ENCODE results near the gene ASB11.

ASB11 gene

GRCh38 chrX:15241301-15241700 is 74.1 kb downstream of the ASB11 start:
- Histone ChIP-seq H3K27me3 (ENCODE audit: control insufficient read depth in 3 of 3, insufficient read depth in 3 of 3, low read depth in 1 of 3, low read length in 3 of 3) (peaks cover 0 to 12% (median 0%) of the 10 kb centered on the region in 3 experiments), H3K14ac (ENCODE audit: low read length) (no peak overlapping the region), H3K4me2 (ENCODE audit: insufficient read depth, low read length, poor library complexity, severe bottlenecking) (no peak overlapping the region), H3K23ac (ENCODE audit: low read depth, low read length, poor library complexity) (no peak overlapping the region), H3K79me1 (ENCODE audit: low read depth, low read length) (no peaks in the 10 kb centered on the region), H3K18ac (ENCODE audit: low read length) (no peak overlapping the region), H3K4me3 (ENCODE audit: low read length in 2 of 2) (no peak overlapping the region), H2BK120ac (ENCODE audit: low read depth, low read length) (no peak overlapping the region), H3K27ac (replicated peaks; ENCODE audit: low read length) (no peak overlapping the region), H4K91ac (ENCODE audit: low read depth, low read length, poor library complexity) (no peak overlapping the region), H3K4me1 (ENCODE audit: control insufficient read depth in 2 of 2, insufficient read depth in 1 of 2, low read depth in 1 of 2, low read length in 2 of 2) (no peaks in the 10 kb centered on the region), H3K4ac (ENCODE audit: low read length) (no peak overlapping the region), H4K8ac (ENCODE audit: low read depth, low read length) (no peak overlapping the region), H2BK5ac (ENCODE audit: low read length) (no peak overlapping the region), H3K9me3 (replicated peaks in 1 of 2; ENCODE audit: control insufficient read depth in 2 of 2, insufficient read depth in 1 of 2, low read depth in 1 of 2, low read length in 2 of 2) (no peaks in the 10 kb centered on the region), H3K36me3 (replicated peaks in 1 of 2; ENCODE audit: control insufficient read depth in 2 of 2, insufficient read depth in 2 of 2, low read length in 2 of 2) (no peaks in the 10 kb centered on the region), H3K9ac (ENCODE audit: low read depth, low read length, poor library complexity) (no peak overlapping the region), H2AK5ac (ENCODE audit: low read depth, low read length) (no peak overlapping the region), H2AFZ (ENCODE audit: low read length) (no peak overlapping the region), H2BK15ac (ENCODE audit: low read length) (no peak overlapping the region), H2BK12ac (ENCODE audit: low read length) (no peak overlapping the region)
- no CpG with 5 or more reads among the region's 3 CpGs for WGBS, 2 donors (ENCODE audit: extremely low coverage in 2 of 2, insufficient read length in 2 of 2, insufficient replicate concordance in 1 of 2)
- no peak for DNase-seq (ENCODE audit: low spot score)

DNA sequence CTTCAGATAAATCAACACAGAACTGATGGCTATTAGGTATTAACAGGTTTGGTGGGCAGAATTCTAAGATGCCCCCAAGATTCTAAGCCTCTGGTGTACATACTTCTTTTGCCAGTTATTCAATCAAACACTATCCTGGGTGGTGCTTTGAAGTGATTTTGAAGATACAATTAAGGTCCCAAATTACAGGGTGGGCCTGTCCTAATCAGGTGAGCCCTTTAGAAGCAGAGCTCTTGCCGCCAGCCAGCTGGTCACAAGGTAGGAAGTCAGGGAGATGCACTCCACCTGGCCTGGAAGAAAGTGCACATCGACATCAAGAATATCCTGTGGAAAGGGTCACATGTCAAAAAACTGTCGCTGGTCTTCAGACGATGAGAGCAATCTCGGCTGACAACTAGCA is 75.0 kb downstream of the ASB11 start:
- Histone ChIP-seq H2BK120ac (ENCODE audit: low read depth, low read length) (no peak overlapping the region), H3K27ac (replicated peaks; ENCODE audit: low read length) (no peak overlapping the region), H3K4me1 (ENCODE audit: control insufficient read depth in 2 of 2, insufficient read depth in 1 of 2, low read depth in 1 of 2, low read length in 2 of 2) (no peaks in the 10 kb centered on the region), H3K9me3 (replicated peaks in 1 of 2; ENCODE audit: control insufficient read depth in 2 of 2, insufficient read depth in 1 of 2, low read depth in 1 of 2, low read length in 2 of 2) (no peaks in the 10 kb centered on the region), H2BK12ac (ENCODE audit: low read length) (no peak overlapping the region), H2BK15ac (ENCODE audit: low read length) (no peak overlapping the region), H2BK5ac (ENCODE audit: low read length) (no peak overlapping the region), H3K9ac (ENCODE audit: low read depth, low read length, poor library complexity) (no peak overlapping the region), H3K4me3 (ENCODE audit: low read length in 2 of 2) (no peak overlapping the region), H3K18ac (ENCODE audit: low read length) (no peak overlapping the region), H4K8ac (ENCODE audit: low read depth, low read length) (no peak overlapping the region), H3K4me2 (ENCODE audit: insufficient read depth, low read length, poor library complexity, severe bottlenecking) (no peak overlapping the region), H2AK5ac (ENCODE audit: low read depth, low read length) (no peak overlapping the region), H2AFZ (ENCODE audit: low read length) (no peak overlapping the region), H3K23ac (ENCODE audit: low read depth, low read length, poor library complexity) (no peak overlapping the region), H3K79me1 (ENCODE audit: low read depth, low read length) (no peaks in the 10 kb centered on the region), H4K91ac (ENCODE audit: low read depth, low read length, poor library complexity) (no peak overlapping the region), H3K36me3 (replicated peaks in 1 of 2; ENCODE audit: control insufficient read depth in 2 of 2, insufficient read depth in 2 of 2, low read length in 2 of 2) (no peaks in the 10 kb centered on the region), H3K4ac (ENCODE audit: low read length) (no peak overlapping the region), H3K27me3 (ENCODE audit: control insufficient read depth in 3 of 3, insufficient read depth in 3 of 3, low read depth in 1 of 3, low read length in 3 of 3) (peaks cover 0 to 12% (median 0%) of the 10 kb centered on the region in 3 experiments), H3K14ac (ENCODE audit: low read length) (no peak overlapping the region)
- WGBS, 2 donors (ENCODE audit: extremely low coverage in 2 of 2, insufficient read length in 2 of 2, insufficient replicate concordance in 1 of 2): no CpG with 5 or more reads among the region's 5 CpGs
- DNase-seq (ENCODE audit: low spot score): no peak

GRCh38 chrX:15236146-15236545 is 79.3 kb downstream of the ASB11 start:
- H2BK15ac ChIP-seq (ENCODE audit: low read length): no peak overlapping the region
- H3K4ac ChIP-seq (ENCODE audit: low read length): no peak overlapping the region
- H3K27me3 ChIP-seq (ENCODE audit: control insufficient read depth in 3 of 3, insufficient read depth in 3 of 3, low read depth in 1 of 3, low read length in 3 of 3): peaks cover 0 to 5% (median 0%) of the 10 kb centered on the region in 3 experiments
- H3K18ac ChIP-seq (ENCODE audit: low read length): no peak overlapping the region
- H4K8ac ChIP-seq (ENCODE audit: low read depth, low read length): no peak overlapping the region
- H2BK120ac ChIP-seq (ENCODE audit: low read depth, low read length): no peak overlapping the region
- H2AFZ ChIP-seq (ENCODE audit: low read length): no peak overlapping the region
- no peak overlapping the region for H3K23ac ChIP-seq (ENCODE audit: low read depth, low read length, poor library complexity)
- no CpG with 5 or more reads among the region's 3 CpGs for WGBS, 2 donors (ENCODE audit: extremely low coverage in 2 of 2, insufficient read length in 2 of 2, insufficient replicate concordance in 1 of 2)
- H3K27ac ChIP-seq (replicated peaks; ENCODE audit: low read length): no peak overlapping the region
- H3K4me3 ChIP-seq (ENCODE audit: low read length in 2 of 2): no peak overlapping the region
- no peak overlapping the region for H2BK5ac ChIP-seq (ENCODE audit: low read length)
- H3K4me2 ChIP-seq (ENCODE audit: insufficient read depth, low read length, poor library complexity, severe bottlenecking): no peak overlapping the region
- H3K36me3 ChIP-seq (replicated peaks in 1 of 2; ENCODE audit: control insufficient read depth in 2 of 2, insufficient read depth in 2 of 2, low read length in 2 of 2): no peaks in the 10 kb centered on the region
- no peaks in the 10 kb centered on the region for H3K9me3 ChIP-seq (replicated peaks in 1 of 2; ENCODE audit: control insufficient read depth in 2 of 2, insufficient read depth in 1 of 2, low read depth in 1 of 2, low read length in 2 of 2)
- no peak overlapping the region for H2BK12ac ChIP-seq (ENCODE audit: low read length)
- no peak overlapping the region for H2AK5ac ChIP-seq (ENCODE audit: low read depth, low read length)
- DNase-seq (ENCODE audit: low spot score): no peak
- H3K9ac ChIP-seq (ENCODE audit: low read depth, low read length, poor library complexity): no peak overlapping the region
- no peaks in the 10 kb centered on the region for H3K79me1 ChIP-seq (ENCODE audit: low read depth, low read length)
- no peak overlapping the region for H3K14ac ChIP-seq (ENCODE audit: low read length)
- no peaks in the 10 kb centered on the region for H3K4me1 ChIP-seq (ENCODE audit: control insufficient read depth in 2 of 2, insufficient read depth in 1 of 2, low read depth in 1 of 2, low read length in 2 of 2)
- no peak overlapping the region for H4K91ac ChIP-seq (ENCODE audit: low read depth, low read length, poor library complexity)

DNA sequence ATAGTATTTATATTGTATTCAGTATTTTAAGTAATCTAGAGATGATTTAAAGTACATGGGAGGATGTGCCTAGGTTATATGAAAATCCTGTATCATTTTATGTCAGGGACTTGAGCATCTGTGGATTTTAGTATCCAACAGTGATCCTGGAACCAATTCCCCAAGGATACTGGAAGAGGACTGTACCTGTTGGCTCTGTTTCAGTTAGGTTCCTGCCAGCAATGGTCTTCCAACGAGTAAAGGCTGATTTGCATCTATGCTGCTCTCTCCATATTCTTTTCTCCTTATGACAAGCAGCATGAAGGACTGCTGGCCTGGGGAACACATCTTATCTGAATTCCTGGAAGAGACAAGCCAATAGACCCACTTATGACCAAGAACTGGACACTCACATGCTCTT is 80.4 kb downstream of the ASB11 start:
- H4K8ac ChIP-seq (ENCODE audit: low read depth, low read length): no peak overlapping the region
- no peak overlapping the region for H3K27ac ChIP-seq (replicated peaks; ENCODE audit: low read length)
- no peak overlapping the region for H2AK5ac ChIP-seq (ENCODE audit: low read depth, low read length)
- peaks cover 0 to 5% (median 0%) of the 10 kb centered on the region in 3 experiments for H3K27me3 ChIP-seq (ENCODE audit: control insufficient read depth in 3 of 3, insufficient read depth in 3 of 3, low read depth in 1 of 3, low read length in 3 of 3)
- H3K4me3 ChIP-seq (ENCODE audit: low read length in 2 of 2): no peak overlapping the region
- no peaks in the 10 kb centered on the region for H3K36me3 ChIP-seq (replicated peaks in 1 of 2; ENCODE audit: control insufficient read depth in 2 of 2, insufficient read depth in 2 of 2, low read length in 2 of 2)
- DNase-seq (ENCODE audit: low spot score): no peak
- H3K4ac ChIP-seq (ENCODE audit: low read length): no peak overlapping the region
- H2AFZ ChIP-seq (ENCODE audit: low read length): no peak overlapping the region
- H3K23ac ChIP-seq (ENCODE audit: low read depth, low read length, poor library complexity): no peak overlapping the region
- H3K4me1 ChIP-seq (ENCODE audit: control insufficient read depth in 2 of 2, insufficient read depth in 1 of 2, low read depth in 1 of 2, low read length in 2 of 2): no peaks in the 10 kb centered on the region
- no peak overlapping the region for H3K4me2 ChIP-seq (ENCODE audit: insufficient read depth, low read length, poor library complexity, severe bottlenecking)
- H3K9me3 ChIP-seq (replicated peaks in 1 of 2; ENCODE audit: control insufficient read depth in 2 of 2, insufficient read depth in 1 of 2, low read depth in 1 of 2, low read length in 2 of 2): no peaks in the 10 kb centered on the region
- no peak overlapping the region for H3K14ac ChIP-seq (ENCODE audit: low read length)
- H3K79me1 ChIP-seq (ENCODE audit: low read depth, low read length): no peaks in the 10 kb centered on the region
- H3K9ac ChIP-seq (ENCODE audit: low read depth, low read length, poor library complexity): no peak overlapping the region
- no peak overlapping the region for H4K91ac ChIP-seq (ENCODE audit: low read depth, low read length, poor library complexity)
- no CpG with 5 or more reads among the region's 1 CpG for WGBS, 2 donors (ENCODE audit: extremely low coverage in 2 of 2, insufficient read length in 2 of 2, insufficient replicate concordance in 1 of 2)
- no peak overlapping the region for H3K18ac ChIP-seq (ENCODE audit: low read length)
- H2BK120ac ChIP-seq (ENCODE audit: low read depth, low read length): no peak overlapping the region
- no peak overlapping the region for H2BK15ac ChIP-seq (ENCODE audit: low read length)
- no peak overlapping the region for H2BK12ac ChIP-seq (ENCODE audit: low read length)
- no peak overlapping the region for H2BK5ac ChIP-seq (ENCODE audit: low read length)

All from neuronal stem cell (in vitro differentiated cells).